Activated CD8-positive, alpha-beta memory T cell treated with anti-CD3 and anti-CD28 coated beads, Interleukin-2, amount 10 ng/mL, durations not matched to agents 7 days and 5 days (primary cell): ENCODE measurements around the gene GOLGA6B. TPM values are rescaled to one million over a fixed set of nuclear protein-coding genes. Genes with fewer than 3 reads are reported as not detected.
"Not testable (repeated sequence)": the region's sequence is repeated elsewhere in the genome, so short reads cannot be mapped to it uniquely, and the experiment has no call there.

Experiments
- ATAC-seq: fragments of 150-1000 bp; cut with Tn5 transposase; one replicate; pipeline ENCODE4 v1.10.0; 2021; ENCODE audit warnings: moderate library complexity
- CTCF ChIA-PET: fragments of 350-600 bp; sonication (Branson Sonifier 250); formaldehyde crosslinking; loops from one replicate; lab custom pipeline; 2021; ENCODE audit warnings: antibody characterized with exemption; lab: Charles Lee
- DNase-seq: peaks from one replicate; pipeline ENCODE4 v3.0.0-alpha.2; 2020
- H3K27ac Mint-ChIP-seq: one replicate; pipeline ENCODE4 v1.8.0; 2021; ENCODE audit warnings: mild to moderate bottlenecking, mixed read lengths
- H3K27me3 Mint-ChIP-seq: one replicate; pipeline ENCODE4 v1.8.0; 2021; ENCODE audit warnings: mixed read lengths
- H3K36me3 Mint-ChIP-seq: one replicate; pipeline ENCODE4 v1.8.0; 2021; ENCODE audit warnings: mild to moderate bottlenecking, mixed read lengths
- H3K4me1 Mint-ChIP-seq: one replicate; pipeline ENCODE4 v1.8.0; 2021; ENCODE audit warnings: mixed read lengths
- H3K4me3 Mint-ChIP-seq: one replicate; pipeline ENCODE4 v1.8.0; 2021; ENCODE audit warnings: mild to moderate bottlenecking, moderate library complexity, mixed read lengths
- H3K9me3 Mint-ChIP-seq: one replicate; pipeline ENCODE4 v1.8.0; 2022; ENCODE audit warnings: low read depth, mixed read lengths
- total RNA-seq, 2 experiments: library from RNA; stranded (reverse); gene quantifications; one replicate each; pipeline ENCODE4 v1.2.3, GENCODE V29; 2021

The GOLGA6B gene
- total RNA-seq, 2 experiments from 2014 or later: not detected

DNA sequence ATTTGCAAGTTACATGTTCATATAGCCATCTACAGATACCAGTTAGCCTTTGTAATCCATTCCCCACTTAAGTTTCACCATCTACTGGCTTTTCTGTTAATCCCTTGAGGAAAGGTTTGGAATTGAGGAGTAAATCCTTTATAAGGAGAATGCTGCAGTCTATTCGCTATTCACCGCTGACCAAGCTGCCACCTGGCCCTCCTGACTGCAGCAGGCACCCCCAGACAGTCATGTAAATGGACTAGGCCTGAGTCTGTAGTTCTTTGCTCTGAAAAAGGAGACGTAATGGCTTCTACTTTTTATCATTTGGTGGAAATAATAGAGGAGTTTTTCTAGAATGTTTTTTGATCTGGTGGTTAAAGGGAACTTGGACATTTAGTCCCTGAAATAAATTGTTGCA, 28.3 kb downstream of the GOLGA6B start:
- no peak for DNase-seq
- Mint-ChIP-seq H3K27me3 (peaks cover 28% of the 10 kb centered on the region), H3K4me1 (peaks cover 16% of the 10 kb centered on the region), H3K4me3 (no peak overlapping the region), H3K27ac (no peak overlapping the region), H3K9me3 (no peaks in the 10 kb centered on the region), H3K36me3 (no peaks in the 10 kb centered on the region)
- CTCF ChIA-PET: interaction anchor here (1.5 kb wide), 1 partner anchor 12 kb away, joined by 4 read pairs; no protein-coding TSS in a partner anchor
- ATAC-seq: no peak

GRCh38 chr15:72685301-72685924, 30.9 kb downstream of the GOLGA6B start:
- Mint-ChIP-seq H3K4me1 (peaks cover 16% of the 10 kb centered on the region), H3K9me3 (no peaks in the 10 kb centered on the region), H3K27me3 (peaks cover 6% of the 10 kb centered on the region), H3K36me3 (no peaks in the 10 kb centered on the region), H3K27ac (peak overlapping the region; percentile 95), H3K4me3 (peak overlapping the region; percentile 91)
- DNase-seq (no peak), ATAC-seq (no peak)
- CTCF ChIA-PET: interaction anchor here (0.6 to 2.8 kb wide), 5 partner anchors 14 to 371 kb away, joined by 3 to 14 read pairs (median 7); no protein-coding TSS in a partner anchor

- Mint-ChIP-seq H3K27me3 (peaks cover under 1% of the 10 kb centered on the region), H3K9me3 (no peaks in the 10 kb centered on the region), H3K27ac (peak within 1 kb of the TSS; percentile 95), H3K4me1 (peaks cover 16% of the 10 kb centered on the region), H3K36me3 (no peaks in the 10 kb centered on the region), H3K4me3 (peak within 1 kb of the TSS; percentile 91)
- ATAC-seq (peak; percentile 97), DNase-seq (peak; percentile 95)
- CTCF ChIA-PET: interaction anchor here (0.7 to 2.8 kb wide), 5 partner anchors 15 to 396 kb away, joined by 3 to 14 read pairs (median 7); no protein-coding TSS in a partner anchor
These were observed 31.7 kb downstream of the GOLGA6B start, which contains the start of the genes BBS4 and HIGD2B for GRCh38 chr15:72685925-72686794. Gene BBS4 (plus strand): TSS chr15:72686207. CDS start chr15:72686228, 21 bp downstream. Gene HIGD2B (minus strand): TSS chr15:72686182. CDS start chr15:72676374, 9,808 bp downstream.

DNA sequence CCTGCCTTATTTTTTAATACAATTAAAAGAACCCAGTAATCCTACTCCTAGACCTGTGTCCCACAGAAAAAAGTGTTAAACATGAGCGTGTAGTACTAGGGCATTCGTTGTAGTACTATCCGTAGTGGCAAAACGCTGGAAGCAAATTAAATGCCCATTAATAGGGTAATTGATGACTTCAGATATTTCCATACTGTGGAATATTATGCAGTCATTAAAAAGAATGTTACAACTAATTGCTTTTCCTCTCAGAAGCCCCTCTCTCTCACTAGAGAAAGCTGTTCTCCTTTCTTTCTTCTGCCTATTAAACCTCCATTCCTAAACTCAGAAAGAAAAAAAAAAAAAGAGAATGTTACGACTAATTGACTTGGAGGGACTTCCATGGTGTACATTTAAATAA, 34.2 kb downstream of the GOLGA6B start:
- H3K27me3 Mint-ChIP-seq: no peaks in the 10 kb centered on the region
- CTCF ChIA-PET: interaction anchor here (2.3 kb wide), 1 partner anchor 33 kb away, joined by 10 read pairs; no protein-coding TSS in a partner anchor
- DNase-seq: no peak

GRCh38 chr15:72690938-72691337, 36.4 kb downstream of the GOLGA6B start:
- CTCF ChIA-PET: no interaction called here
- peaks cover 4% of the 10 kb centered on the region for H3K36me3 Mint-ChIP-seq
- no peak overlapping the region for H3K4me3 Mint-ChIP-seq

More for the DNA sequence above, 34.2 kb downstream of the GOLGA6B start:
- Mint-ChIP-seq H3K4me1 (peaks cover 16% of the 10 kb centered on the region), H3K9me3 (no peaks in the 10 kb centered on the region), H3K36me3 (no peaks in the 10 kb centered on the region), H3K4me3 (no peak overlapping the region), H3K27ac (no peak overlapping the region)
- ATAC-seq: no peak

GRCh38 chr15:72698938-72699337, 44.4 kb downstream of the GOLGA6B start:
- Mint-ChIP-seq H3K27ac (no peak overlapping the region), H3K9me3 (no peaks in the 10 kb centered on the region), H3K36me3 (peaks cover 6% of the 10 kb centered on the region), H3K27me3 (no peaks in the 10 kb centered on the region), H3K4me3 (no peak overlapping the region), H3K4me1 (peaks cover 7% of the 10 kb centered on the region)
- ATAC-seq (no peak), DNase-seq (no peak)
- CTCF ChIA-PET: interaction anchor here (1.0 kb wide), 1 partner anchor 23 kb away, joined by 3 read pairs; no protein-coding TSS in a partner anchor

More at GRCh38 chr15:72690938-72691337, 36.4 kb downstream of the GOLGA6B start:
- DNase-seq: no peak
- H3K27ac Mint-ChIP-seq: no peak overlapping the region
- H3K4me1 Mint-ChIP-seq: peaks cover 14% of the 10 kb centered on the region
- H3K9me3 Mint-ChIP-seq: no peaks in the 10 kb centered on the region
- ATAC-seq: no peak
- H3K27me3 Mint-ChIP-seq: no peaks in the 10 kb centered on the region

DNA sequence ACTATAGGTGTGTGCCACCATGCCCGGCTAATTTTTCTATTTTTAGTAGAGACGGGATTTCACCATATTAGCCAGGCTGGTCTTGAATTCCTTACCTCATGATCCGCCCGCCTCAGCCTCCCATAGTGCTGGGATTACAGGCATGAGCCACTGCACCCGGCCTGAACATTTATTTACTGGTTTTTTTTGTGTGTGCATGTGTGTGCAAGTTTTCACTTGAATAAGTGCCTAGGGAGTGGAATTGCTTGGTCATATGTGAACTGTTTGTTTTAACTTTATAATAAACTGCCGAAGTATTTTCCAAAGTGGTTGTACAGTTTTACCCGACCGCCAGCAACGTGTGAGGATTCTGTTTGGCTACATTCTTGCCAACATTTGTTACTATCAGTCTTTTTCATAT, 45.6 kb downstream of the GOLGA6B start:
- DNase-seq (no peak), ATAC-seq (no peak)
- H3K9me3 Mint-ChIP-seq: no peaks in the 10 kb centered on the region
- peaks cover 3% of the 10 kb centered on the region for H3K4me1 Mint-ChIP-seq
- CTCF ChIA-PET: no interaction called here
- H3K27ac Mint-ChIP-seq: no peak overlapping the region
- no peak overlapping the region for H3K4me3 Mint-ChIP-seq
- H3K27me3 Mint-ChIP-seq: no peaks in the 10 kb centered on the region
- peaks cover 6% of the 10 kb centered on the region for H3K36me3 Mint-ChIP-seq

DNA sequence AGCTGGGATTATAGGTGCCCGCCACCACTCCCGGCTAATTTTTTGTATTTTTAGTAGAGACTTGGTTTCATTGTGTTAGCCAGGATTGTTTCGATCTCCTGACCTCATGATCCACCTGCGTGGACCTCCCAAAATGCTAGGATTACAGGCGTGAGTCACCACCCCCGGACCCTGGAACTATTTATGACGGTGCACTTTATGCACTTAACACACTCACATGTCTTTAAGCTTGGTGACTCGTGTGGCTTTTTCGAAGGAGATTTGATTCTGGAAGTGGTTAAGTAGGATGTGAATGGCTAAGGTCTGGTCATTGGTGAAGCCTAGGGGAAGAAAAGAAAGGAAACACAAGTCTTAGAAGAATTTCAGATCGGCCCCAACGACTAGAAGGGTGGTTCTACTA, 51.8 kb downstream of the GOLGA6B start:
- CTCF ChIA-PET: interaction anchor here (0.8 to 1.3 kb wide), 3 partner anchors 12 to 106 kb away, joined by 3 to 6 read pairs (median 4); no protein-coding TSS in a partner anchor
- Mint-ChIP-seq H3K27me3 (no peaks in the 10 kb centered on the region), H3K4me3 (no peak overlapping the region), H3K27ac (no peak overlapping the region), H3K4me1 (no peaks in the 10 kb centered on the region), H3K36me3 (peaks cover 2% of the 10 kb centered on the region), H3K9me3 (no peaks in the 10 kb centered on the region)
- no peak for DNase-seq
- ATAC-seq: no peak

DNA sequence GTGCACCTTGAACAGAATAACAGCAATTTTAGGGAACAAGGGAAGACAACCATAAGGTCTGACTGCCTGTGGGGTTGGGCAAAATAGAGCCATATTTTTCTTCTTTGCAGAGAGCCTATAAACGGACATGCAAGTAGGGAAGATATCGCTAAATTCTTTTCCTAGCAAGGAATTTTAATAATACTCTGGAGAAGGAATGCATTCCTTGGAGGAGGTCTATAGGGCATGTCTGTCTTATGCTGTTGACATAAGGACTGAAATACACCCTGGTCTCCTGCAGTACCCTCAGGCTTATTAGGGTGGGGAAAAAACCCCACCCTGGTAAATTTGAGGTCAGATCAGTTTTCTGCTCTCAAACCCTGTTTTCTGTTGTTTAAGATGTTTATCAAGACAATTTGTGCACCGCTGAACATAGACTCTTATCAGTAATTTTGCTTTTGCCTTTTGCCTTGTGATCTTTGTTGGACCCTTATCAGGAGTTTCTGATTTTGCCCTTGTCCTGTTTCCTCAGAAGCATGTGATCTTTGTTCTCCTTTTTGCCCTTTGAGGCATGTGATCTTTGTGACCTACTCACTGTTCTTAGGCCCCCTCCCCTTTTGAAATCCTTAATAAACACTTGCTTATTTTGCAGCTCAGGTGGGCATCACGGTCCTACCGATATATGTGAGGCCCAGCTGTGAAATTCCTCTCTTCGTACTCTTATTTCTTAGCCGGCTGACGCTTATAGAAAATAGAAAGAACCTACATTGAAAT, 54.2 kb downstream of the GOLGA6B start:
- H3K9me3 Mint-ChIP-seq, ATAC-seq, H3K27ac Mint-ChIP-seq, DNase-seq, H3K4me3 Mint-ChIP-seq, H3K27me3 Mint-ChIP-seq, H3K4me1 Mint-ChIP-seq, H3K36me3 Mint-ChIP-seq: not testable (repeated sequence)
- CTCF ChIA-PET: interaction anchor here (1.6 kb wide), 1 partner anchor 14 kb away, joined by 4 read pairs; no protein-coding TSS in a partner anchor

Other genes with a start within 250 kb of the GOLGA6B start
- gene ARIH1, start 180.4 kb upstream of the GOLGA6B start, total RNA-seq: 100 to 1,000 TPM; 134 to 143 TPM
- under 1 TPM in 1 of 2 experiments, not detected in 1; 0.53 TPM for gene HIGD2B, start 31.5 kb downstream of the GOLGA6B start, total RNA-seq
- 10 to 100 TPM; 13.1 to 14.7 TPM for gene BBS4, start 31.5 kb downstream of the GOLGA6B start, total RNA-seq
- 10 to 100 TPM; 67.8 to 76.5 TPM for gene ADPGK, start 129.1 kb downstream of the GOLGA6B start, total RNA-seq